SU-DHL-6 (cell line): Measurements from ENCODE around the gene MAPK12.

Source experiments
- H2AFZ ChIP-seq: fragments of 200-600 bp; sonication (generic); 2 replicates; pipeline ENCODE4 v1.6.1; 2014; ENCODE audit warnings: low read depth, mild to moderate bottlenecking, moderate library complexity, mixed read lengths, antibody characterized with exemption, low read length; ENCODE audit not compliant: severe bottlenecking
- H3F3A ChIP-seq: fragments of 200-600 bp; shearing (Covaris generic); 2 replicates; pipeline ENCODE4 v1.6.0; 2016; ENCODE audit warnings: antibody characterized with exemption, mild to moderate bottlenecking; ENCODE audit not compliant: insufficient read depth
- H3K27ac ChIP-seq: fragments of 200-600 bp; sonication (generic); 2 replicates; pipeline ENCODE4 v1.5.1; 2016; ENCODE audit warnings: low read depth, mild to moderate bottlenecking, low read length, moderate library complexity, mixed read lengths
- H3K27me3 ChIP-seq: fragments of 200-600 bp; sonication (generic), shearing (Covaris generic); 2 replicates; pipeline ENCODE4 v1.6.0; 2014; ENCODE audit warnings: mild to moderate bottlenecking, low read length
- H3K36me3 ChIP-seq: fragments of 200-600 bp; sonication (generic); 2 replicates; pipeline ENCODE4 v1.6.1; 2014; ENCODE audit warnings: mild to moderate bottlenecking, low read length, mixed read lengths
- H3K4me2 ChIP-seq: fragments of 300-600, 200-600 bp; shearing (Covaris generic), sonication (generic); 2 replicates; pipeline ENCODE4 v1.6.0; 2014; ENCODE audit warnings: low read length, low read depth, mild to moderate bottlenecking; ENCODE audit not compliant: poor library complexity, severe bottlenecking
- H3K4me3 ChIP-seq: fragments of 200-600 bp; sonication (generic); 2 replicates; pipeline ENCODE4 v1.5.1; 2014; ENCODE audit warnings: antibody characterized with exemption, low read length, mild to moderate bottlenecking, mixed read lengths; ENCODE audit not compliant: insufficient read depth, poor library complexity, severe bottlenecking
- H3K79me2 ChIP-seq: fragments of 200-600 bp; sonication (generic); 2 replicates; pipeline ENCODE4 v1.6.1; 2014; ENCODE audit warnings: mild to moderate bottlenecking, low read length, moderate library complexity; ENCODE audit not compliant: insufficient read depth
- H3K9ac ChIP-seq: fragments of 200-600 bp; sonication (generic); 2 replicates; pipeline ENCODE4 v1.7.0; 2014; ENCODE audit warnings: mild to moderate bottlenecking, low read length
- H3K9me2 ChIP-seq: fragments of 200-600 bp; sonication (generic); replicated peaks from 2 replicates; pipeline ENCODE4 v1.6.1; 2014; ENCODE audit warnings: low read length; ENCODE audit not compliant: insufficient read depth
- H3K9me3 ChIP-seq: fragments of 200-600 bp; sonication (generic); 2 replicates; pipeline ENCODE4 v1.6.1; 2014; ENCODE audit warnings: low read length, mixed read lengths; ENCODE audit not compliant: insufficient read depth
- H4K20me1 ChIP-seq: fragments of 200-600 bp; sonication (generic); 2 replicates; pipeline ENCODE4 v1.6.1; 2014; ENCODE audit warnings: low read depth, mild to moderate bottlenecking, antibody characterized with exemption, low read length, moderate library complexity, mixed read lengths
- CTCF ChIP-seq: fragments of 200-600 bp; sonication (generic); IDR thresholded peaks from one replicate; pipeline ENCODE4 v1.5.1; 2017; ENCODE audit warnings: antibody characterized with exemption, mild to moderate bottlenecking, low read length, moderate library complexity; ENCODE audit not compliant: insufficient read depth, poor library complexity, severe bottlenecking
- EZH2phosphoT487 ChIP-seq: fragments of 200-600 bp; sonication (generic), shearing (Covaris generic); conservative IDR thresholded peaks from 2 replicates; pipeline ENCODE4 v1.6.1; 2018; ENCODE audit warnings: mild to moderate bottlenecking, antibody characterized with exemption, low read length, moderate library complexity, mixed read lengths

Gene MAPK12

GRCh38 chr22:50258361-50259292 is 2.9 kb downstream of the MAPK12 start:
- no peaks in the 10 kb centered on the region for H3K9me3 ChIP-seq
- H2AFZ ChIP-seq = no peak overlapping the region
- no peaks in the 10 kb centered on the region for H3K79me2 ChIP-seq
- no peaks in the 10 kb centered on the region for H3K27me3 ChIP-seq
- no peak overlapping the region for H3K9ac ChIP-seq
- TF ChIP-seq CTCF (no peak), EZH2phosphoT487 (no peak)
- H3F3A ChIP-seq = no peaks in the 10 kb centered on the region
- H3K27ac ChIP-seq = no peak overlapping the region
- H3K4me2 ChIP-seq = no peak overlapping the region
- H3K4me3 ChIP-seq = no peak overlapping the region
- H4K20me1 ChIP-seq = no peaks in the 10 kb centered on the region
- H3K36me3 ChIP-seq = no peaks in the 10 kb centered on the region
- H3K9me2 ChIP-seq = no peaks in the 10 kb centered on the region

- no peak overlapping the region for H2AFZ ChIP-seq
- H3K79me2 ChIP-seq = no peaks in the 10 kb centered on the region
- H3K27ac ChIP-seq = no peak overlapping the region
- TF ChIP-seq EZH2phosphoT487 (no peak), CTCF (no peak)
- no peaks in the 10 kb centered on the region for H3K36me3 ChIP-seq
- H3K9ac ChIP-seq = no peak overlapping the region
- H3K4me3 ChIP-seq = no peak overlapping the region
- no peaks in the 10 kb centered on the region for H3K9me2 ChIP-seq
- no peaks in the 10 kb centered on the region for H3F3A ChIP-seq
- H4K20me1 ChIP-seq = no peaks in the 10 kb centered on the region
- H3K9me3 ChIP-seq = no peaks in the 10 kb centered on the region
- no peaks in the 10 kb centered on the region for H3K27me3 ChIP-seq
- H3K4me2 ChIP-seq = no peak overlapping the region
These were observed 3.8 kb downstream of the MAPK12 start for GRCh38 chr22:50257451-50258360.

GRCh38 chr22:50257041-50257440 is 4.4 kb downstream of the MAPK12 start:
- Histone ChIP-seq H4K20me1 (no peaks in the 10 kb centered on the region), H3K36me3 (no peaks in the 10 kb centered on the region), H3K9me3 (no peaks in the 10 kb centered on the region), H3K9ac (no peak overlapping the region), H3K4me2 (no peak overlapping the region), H3K79me2 (no peaks in the 10 kb centered on the region), H3F3A (peaks cover 3% of the 10 kb centered on the region; the same call in 1 of the 2 replicates), H2AFZ (no peak overlapping the region), H3K4me3 (no peak overlapping the region), H3K27ac (no peak overlapping the region), H3K9me2 (no peaks in the 10 kb centered on the region), H3K27me3 (no peaks in the 10 kb centered on the region)
- TF ChIP-seq EZH2phosphoT487 (no peak), CTCF (no peak)
